ENCODE measurements around the gene GBF1.

GBF1 gene

GRCh38 chr10:102411341-102412255 lies 166.3 kb downstream of the GBF1 start:
- DNase-seq, result no peak

GRCh38 chr10:102412293-102412692 lies 167.0 kb downstream of the GBF1 start:
- no peak for DNase-seq

- peak; percentile 27 for DNase-seq
These were observed 167.8 kb downstream of the GBF1 start for GRCh38 chr10:102413053-102413705.

GRCh38 chr10:102413806-102414561 lies 168.7 kb downstream of the GBF1 start:
- no peak for DNase-seq

GRCh38 chr10:102414749-102415148 lies 169.4 kb downstream of the GBF1 start:
- no peak for DNase-seq

- DNase-seq, result no peak
These were observed 171.0 kb downstream of the GBF1 start for GRCh38 chr10:102416283-102416682.

- DNase-seq, result no peak
These were observed 171.4 kb downstream of the GBF1 start for GRCh38 chr10:102416695-102417094.

GRCh38 chr10:102418622-102419268 lies 173.4 kb downstream of the GBF1 start, which contains the start of gene PSD:
TSS of gene PSD (minus strand) at chr10:102418785. CDS start at chr10:102417038, 1,747 bp downstream.
- peak; percentile 70 for DNase-seq

- DNase-seq, result peak; percentile 70
These were observed 174.2 kb downstream of the GBF1 start for GRCh38 chr10:102419269-102420180.

GRCh38 chr10:102420181-102420713 lies 174.9 kb downstream of the GBF1 start:
- DNase-seq, result no peak

GRCh38 chr10:102420714-102421506 lies 175.6 kb downstream of the GBF1 start, which contains the start of gene FBXL15:
TSS of gene FBXL15 (plus strand) at chr10:102420836. CDS start at chr10:102421130, 294 bp downstream.
- peak; percentile 93 for DNase-seq

GRCh38 chr10:102421507-102421756 lies 176.1 kb downstream of the GBF1 start:
- DNase-seq, result no peak

GRCh38 chr10:102421757-102422512 lies 176.6 kb downstream of the GBF1 start:
- no peak for DNase-seq

- DNase-seq, result no peak
These were observed 177.3 kb downstream of the GBF1 start for GRCh38 chr10:102422545-102423129.

GRCh38 chr10:102423372-102423968 lies 178.1 kb downstream of the GBF1 start:
- DNase-seq, result no peak

- DNase-seq, result no peak
These were observed 178.8 kb downstream of the GBF1 start for GRCh38 chr10:102424145-102424544.

GRCh38 chr10:102424916-102425315 lies 179.6 kb downstream of the GBF1 start:
- DNase-seq, result no peak

- no peak for DNase-seq
These were observed 180.1 kb downstream of the GBF1 start for GRCh38 chr10:102425444-102425843.

GRCh38 chr10:102426803-102427287 lies 181.5 kb downstream of the GBF1 start:
- no peak for DNase-seq

Data from SHP77 treated with DMSO at 0.1 percent for 48 hours (cell line).